Thyroid gland (tissue), 4 donors: ENCODE data around the gene KRT74. TPM values are rescaled to one million over a fixed set of nuclear protein-coding genes. Genes with fewer than 3 reads are reported as not detected.

Experiments
- DNase-seq, 2 donors: peaks; one replicate each; pipeline ENCODE4 v3.0.0-alpha.2; 2019
- H3K27ac ChIP-seq, 3 donors: fragments of 200-600 bp; sonication (generic); 1 replicate in 2 of 3; 2 replicates in 1 of 3; pipeline ENCODE4 v1.5.1; 2016 to 2019; ENCODE audit warnings: mild to moderate bottlenecking in 1 of 3, moderate library complexity in 1 of 3
- H3K27me3 ChIP-seq: fragments of 200-600 bp; sonication (generic); one replicate; pipeline ENCODE4 v1.5.1; 2019
- H3K36me3 ChIP-seq, 2 donors: fragments of 200-600 bp; sonication (generic); one replicate each; pipeline ENCODE4 v1.5.1; 2016 to 2019
- H3K4me1 ChIP-seq, 2 donors: fragments of 200-600 bp; sonication (generic); one replicate each; pipeline ENCODE4 v1.5.1; 2017 to 2019
- H3K4me3 ChIP-seq, 3 donors: fragments of 200-600 bp; sonication (generic); replicated peaks in 1 of 3; 1 replicate in 2 of 3; 2 replicates in 1 of 3; pipeline ENCODE4 v1.5.1; 2016; ENCODE audit warnings: mild to moderate bottlenecking in 1 of 3
- H3K9me3 ChIP-seq: fragments of 200-600 bp; sonication (generic); one replicate; pipeline ENCODE4 v1.5.1; 2017
- POLR2A ChIP-seq, 2 donors: fragments of 450-650 bp; IDR thresholded peaks; one replicate each; pipeline ENCODE4 v1.6.1; 2017; ENCODE audit warnings: antibody characterized with exemption in 2 of 2, mild to moderate bottlenecking in 2 of 2, moderate library complexity in 1 of 2
- WGBS, 2 donors: methylation state at CpG; one replicate each; pipeline ENCODE4 v1.1.5; 2017; 5-methylcytosine and 5-hydroxymethylcytosine counted together
- intact Hi-C: fragments of 100-400 bp; cut with DNase I; formaldehyde crosslinking; loops from one replicate; pipeline ENCODE4 v1.15.1; 2023
- total RNA-seq, 4 donors: library from RNA; depleted of rRNA; stranded (reverse); fragments of >200 nt; gene quantifications; one replicate each; pipeline ENCODE4 v1.2.3, GENCODE V29; 2016
- TF ChIP-seq, protein P1 (sequence below), 6 experiments: fragments of 200-600 bp in 3 of 6; fragments of 450-650 bp in 3 of 6; sonication (generic) in 3 of 6; IDR thresholded peaks; one replicate each; pipeline ENCODE4 v1.5.1; 2016 to 2019; ENCODE audit warnings: antibody characterized with exemption in 6 of 6, mild to moderate bottlenecking in 2 of 6, inconsistent platforms in 1 of 6, moderate library complexity in 1 of 6

Gene KRT74
- total RNA-seq, 4 donors from 2014 or later, result not detected

DNA sequence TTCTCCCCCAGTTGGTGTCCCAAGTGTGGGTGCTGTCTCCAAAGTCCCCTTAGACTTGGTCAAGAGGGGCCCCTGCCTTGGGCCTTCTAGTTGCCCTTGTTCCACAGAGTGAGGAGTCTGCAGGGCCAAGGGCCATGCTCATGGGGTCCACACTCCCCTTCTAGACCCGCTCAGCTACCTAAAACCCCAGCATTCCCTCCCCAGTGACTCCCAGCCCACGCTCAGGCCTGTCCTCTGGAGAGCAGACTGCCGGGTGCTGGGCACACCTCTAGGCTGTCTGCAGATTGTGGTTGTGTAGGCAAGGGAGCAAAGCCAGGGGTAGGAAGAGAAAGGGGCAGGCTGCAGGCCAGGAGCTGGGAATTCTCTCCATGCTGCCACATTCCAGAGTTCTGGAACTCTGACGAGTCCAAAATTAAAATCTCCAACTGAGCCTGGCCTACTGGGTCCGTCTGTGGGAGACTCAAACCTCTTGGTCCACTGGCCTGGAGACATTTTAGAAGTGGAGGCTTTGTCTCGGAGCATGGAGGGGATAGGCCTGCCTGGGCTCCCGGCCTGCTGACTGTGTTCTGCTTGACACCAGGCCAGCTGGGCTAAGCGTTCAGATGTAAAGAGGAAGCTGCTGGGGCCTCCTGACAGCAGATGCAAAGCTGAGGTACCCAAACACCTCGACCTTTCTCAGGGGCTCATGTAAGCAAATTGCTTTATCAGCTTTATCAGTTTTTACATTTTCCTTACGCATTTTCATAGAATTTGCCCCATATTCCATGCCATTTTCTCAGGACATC lies 39.8 kb downstream of the KRT74 start:
- DNase-seq, result no peak
- H3K4me3 ChIP-seq, result no peak overlapping the region
- H3K9me3 ChIP-seq, result no peaks in the 10 kb centered on the region
- H3K4me1 ChIP-seq, result no peaks in the 10 kb centered on the region
- TF ChIP-seq, protein P1, sequence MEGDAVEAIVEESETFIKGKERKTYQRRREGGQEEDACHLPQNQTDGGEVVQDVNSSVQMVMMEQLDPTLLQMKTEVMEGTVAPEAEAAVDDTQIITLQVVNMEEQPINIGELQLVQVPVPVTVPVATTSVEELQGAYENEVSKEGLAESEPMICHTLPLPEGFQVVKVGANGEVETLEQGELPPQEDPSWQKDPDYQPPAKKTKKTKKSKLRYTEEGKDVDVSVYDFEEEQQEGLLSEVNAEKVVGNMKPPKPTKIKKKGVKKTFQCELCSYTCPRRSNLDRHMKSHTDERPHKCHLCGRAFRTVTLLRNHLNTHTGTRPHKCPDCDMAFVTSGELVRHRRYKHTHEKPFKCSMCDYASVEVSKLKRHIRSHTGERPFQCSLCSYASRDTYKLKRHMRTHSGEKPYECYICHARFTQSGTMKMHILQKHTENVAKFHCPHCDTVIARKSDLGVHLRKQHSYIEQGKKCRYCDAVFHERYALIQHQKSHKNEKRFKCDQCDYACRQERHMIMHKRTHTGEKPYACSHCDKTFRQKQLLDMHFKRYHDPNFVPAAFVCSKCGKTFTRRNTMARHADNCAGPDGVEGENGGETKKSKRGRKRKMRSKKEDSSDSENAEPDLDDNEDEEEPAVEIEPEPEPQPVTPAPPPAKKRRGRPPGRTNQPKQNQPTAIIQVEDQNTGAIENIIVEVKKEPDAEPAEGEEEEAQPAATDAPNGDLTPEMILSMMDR (IDR thresholded peaks at IDR 0.05), result no peak
- no peak for TF ChIP-seq POLR2A (IDR thresholded peaks at IDR 0.05)
- no peak overlapping the region for H3K27ac ChIP-seq
- H3K36me3 ChIP-seq, result no peaks in the 10 kb centered on the region
- no peaks in the 10 kb centered on the region for H3K27me3 ChIP-seq
- intact Hi-C loops, result no loop called here
- 83% methylated on average over 9 to 10 of the region's 10 CpGs for WGBS, 2 donors

DNA sequence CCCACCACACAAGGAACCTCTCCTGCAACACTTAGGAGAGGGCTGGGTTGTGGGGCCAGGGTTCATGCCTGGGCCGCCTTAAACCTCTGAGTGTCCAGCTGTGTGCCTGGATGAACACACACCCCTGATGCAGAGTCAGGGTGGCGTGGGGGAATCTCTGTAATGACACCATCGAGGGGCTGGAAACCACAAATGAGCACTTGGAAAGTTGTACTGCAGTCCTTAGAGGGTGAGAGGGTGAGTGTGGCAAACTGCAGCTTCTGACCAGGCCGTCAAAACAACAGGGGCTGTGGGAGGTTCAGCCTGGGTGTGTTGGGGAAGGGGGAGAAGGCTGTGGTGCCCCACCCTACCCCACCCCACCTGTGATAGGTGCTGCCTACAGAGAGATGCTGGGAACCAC lies 41.0 kb downstream of the KRT74 start:
- Histone ChIP-seq H3K4me3 (no peak overlapping the region), H3K27ac (no peak overlapping the region), H3K27me3 (no peaks in the 10 kb centered on the region), H3K9me3 (no peaks in the 10 kb centered on the region), H3K4me1 (no peaks in the 10 kb centered on the region), H3K36me3 (no peaks in the 10 kb centered on the region)
- no peak for TF ChIP-seq POLR2A (IDR thresholded peaks at IDR 0.05)
- TF ChIP-seq, protein P1 (IDR thresholded peaks at IDR 0.05), result no peak
- 62 to 80% methylated on average over 4 of the region's 4 CpGs for WGBS, 2 donors
- no peak for DNase-seq
- intact Hi-C loops, result no loop called here

DNA sequence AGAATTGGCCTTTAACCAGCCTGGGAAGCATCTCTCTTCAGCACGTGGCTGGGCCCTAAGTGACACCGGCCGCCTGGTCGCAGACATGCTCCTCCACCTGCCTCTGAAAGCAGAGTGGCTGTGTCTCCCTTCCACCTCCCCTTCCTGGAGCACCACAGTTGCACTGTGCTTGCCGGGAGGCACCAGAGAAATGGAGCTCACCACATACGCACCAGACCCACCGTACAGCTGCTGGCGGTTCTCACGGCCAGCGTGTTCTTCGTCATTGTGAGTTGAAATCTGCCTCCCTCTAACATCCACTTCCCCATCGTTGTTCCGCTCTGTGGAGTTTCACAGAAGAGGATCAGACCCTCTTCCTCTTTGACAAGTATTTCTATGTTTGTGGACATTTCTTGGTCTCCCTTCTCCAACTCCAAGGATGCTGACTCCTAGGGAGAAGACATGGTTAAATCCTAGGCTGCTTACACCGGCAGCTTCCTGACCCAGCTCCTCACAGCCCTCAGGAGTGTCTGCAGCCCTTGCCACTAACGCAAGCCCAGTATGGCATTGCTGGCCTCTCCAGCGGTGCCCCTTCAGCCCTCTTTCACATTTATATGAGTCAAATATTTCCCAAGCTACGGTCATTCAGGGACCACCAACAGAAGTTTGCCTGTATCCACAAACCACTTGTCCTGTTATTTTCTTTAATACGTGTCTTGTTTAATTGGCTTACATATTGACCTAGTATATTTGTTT lies 41.9 kb downstream of the KRT74 start:
- no peak for DNase-seq
- no peaks in the 10 kb centered on the region for H3K4me1 ChIP-seq
- no peak overlapping the region for H3K27ac ChIP-seq
- H3K27me3 ChIP-seq, result no peaks in the 10 kb centered on the region
- H3K36me3 ChIP-seq, result no peaks in the 10 kb centered on the region
- 82 to 88% methylated on average over 18 of the region's 18 CpGs for WGBS, 2 donors
- H3K4me3 ChIP-seq, result no peak overlapping the region
- H3K9me3 ChIP-seq, result no peaks in the 10 kb centered on the region
- intact Hi-C loops, result no loop called here
- TF ChIP-seq, protein P1 (IDR thresholded peaks at IDR 0.05), result no peak
- no peak for TF ChIP-seq POLR2A (IDR thresholded peaks at IDR 0.05)

GRCh38 chr12:52530905-52531304 lies 42.7 kb downstream of the KRT74 start:
- Histone ChIP-seq H3K27me3 (no peaks in the 10 kb centered on the region), H3K4me3 (no peak overlapping the region), H3K9me3 (no peaks in the 10 kb centered on the region), H3K27ac (no peak overlapping the region), H3K36me3 (no peaks in the 10 kb centered on the region), H3K4me1 (no peaks in the 10 kb centered on the region)
- TF ChIP-seq POLR2A (IDR thresholded peaks at IDR 0.05), result no peak
- TF ChIP-seq, protein P1 (IDR thresholded peaks at IDR 0.05), result no peak
- 98 to 100% methylated on average over 2 of the region's 2 CpGs for WGBS, 2 donors
- no peak for DNase-seq
- intact Hi-C loops, result no loop called here

GRCh38 chr12:52530366-52530765 lies 43.3 kb downstream of the KRT74 start:
- DNase-seq, result no peak
- no peaks in the 10 kb centered on the region for H3K36me3 ChIP-seq
- H3K27me3 ChIP-seq, result no peaks in the 10 kb centered on the region
- no peak overlapping the region for H3K27ac ChIP-seq
- WGBS, 2 donors, result 85 to 90% methylated on average over 2 of the region's 2 CpGs
- no peak for TF ChIP-seq POLR2A (IDR thresholded peaks at IDR 0.05)
- TF ChIP-seq, protein P1 (IDR thresholded peaks at IDR 0.05), result no peak
- H3K4me3 ChIP-seq, result no peak overlapping the region
- intact Hi-C loops, result no loop called here
- no peaks in the 10 kb centered on the region for H3K4me1 ChIP-seq
- no peaks in the 10 kb centered on the region for H3K9me3 ChIP-seq
